HG02678 (cell line): ENCODE data around the gene C9orf78.

Experiments used
- ATAC-seq: cut with Tn5 transposase; IDR thresholded peaks from one replicate; pipeline ENCODE4 v1.9.1; 2021; ENCODE audit warnings: mild to moderate bottlenecking, moderate library complexity; ENCODE audit not compliant: unreplicated experiment

The C9orf78 gene

GRCh38 chr9:129835128-129835859 is at the start of gene C9orf78, which contains the start of gene USP20:
Gene C9orf78, minus strand, starts transcription at chr9:129835275. Its CDS starts 54 bp downstream, at chr9:129835221.
Gene USP20, plus strand, starts transcription at chr9:129835458. Its CDS starts 17,098 bp downstream, at chr9:129852556.
- peak; percentile 91 for ATAC-seq

GRCh38 chr9:129884220-129885017 is 49.3 kb upstream of the C9orf78 start:
- peak; percentile 49 for ATAC-seq

GRCh38 chr9:129881547-129882324 is 46.7 kb upstream of the C9orf78 start:
- no peak for ATAC-seq

- ATAC-seq: no peak
These were observed 45.8 kb upstream of the C9orf78 start for GRCh38 chr9:129880654-129881546.

- ATAC-seq: no peak
These were observed 45.0 kb upstream of the C9orf78 start for GRCh38 chr9:129879991-129880653.

GRCh38 chr9:129879103-129879699 is 44.1 kb upstream of the C9orf78 start:
- ATAC-seq: no peak

GRCh38 chr9:129878291-129878690 is 43.2 kb upstream of the C9orf78 start:
- ATAC-seq: no peak

GRCh38 chr9:129876815-129877214 is 41.7 kb upstream of the C9orf78 start:
- ATAC-seq: no peak

- no peak for ATAC-seq
These were observed 40.8 kb upstream of the C9orf78 start for GRCh38 chr9:129875687-129876395.

GRCh38 chr9:129875181-129875611 is 40.1 kb upstream of the C9orf78 start:
- ATAC-seq: no peak

GRCh38 chr9:129874261-129875101 is 39.4 kb upstream of the C9orf78 start:
- ATAC-seq: no peak

- ATAC-seq: no peak
These were observed 38.6 kb upstream of the C9orf78 start for GRCh38 chr9:129873563-129874190.

- no peak for ATAC-seq
These were observed 36.0 kb upstream of the C9orf78 start for GRCh38 chr9:129871046-129871445.

GRCh38 chr9:129869585-129870501 is 34.8 kb upstream of the C9orf78 start:
- ATAC-seq: no peak

- ATAC-seq: no peak
These were observed 33.9 kb upstream of the C9orf78 start for GRCh38 chr9:129868872-129869486.
